Measurements from ENCODE around the gene EFNA2.

DNA sequence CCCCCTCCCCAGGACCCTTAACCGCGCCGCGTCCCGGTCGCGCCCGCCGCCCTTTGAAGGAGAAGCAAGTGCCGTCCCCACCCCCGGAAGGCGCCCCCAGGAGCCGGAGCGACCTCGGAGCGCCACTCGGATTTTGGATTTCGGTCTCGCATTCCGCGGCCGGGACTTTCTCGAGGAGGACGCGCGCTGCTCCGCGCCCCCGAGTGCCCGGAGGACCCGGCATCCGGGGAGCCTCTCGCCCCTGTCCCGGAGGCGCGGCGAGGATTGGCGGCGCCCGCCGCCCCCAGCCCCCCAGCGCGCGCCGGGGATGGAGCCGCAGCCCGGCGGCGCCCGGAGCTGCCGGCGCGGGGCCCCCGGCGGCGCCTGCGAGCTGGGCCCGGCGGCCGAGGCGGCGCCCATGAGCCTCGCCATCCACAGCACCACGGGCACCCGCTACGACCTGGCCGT, 35.7 kb upstream of the EFNA2 start:
- TF ChIP-seq CTCF (IDR thresholded peaks at IDR 0.05; ENCODE audit: low read depth, low read length, poor library complexity, severe bottlenecking) (no peak), EZH2phosphoT487 (IDR thresholded peaks at IDR 0.05; ENCODE audit: borderline replicate concordance, low read length) (no peak)

Measured in DOHH2 (cell line).